Measurements from ENCODE around the gene PAPOLB. TPM values are rescaled to one million over a fixed set of nuclear protein-coding genes. Genes with fewer than 3 reads are reported as not detected.

The PAPOLB gene
- total and polyA plus RNA-seq, 4 donors: 0.16 to 1.5 (median 0.57) TPM

DNA sequence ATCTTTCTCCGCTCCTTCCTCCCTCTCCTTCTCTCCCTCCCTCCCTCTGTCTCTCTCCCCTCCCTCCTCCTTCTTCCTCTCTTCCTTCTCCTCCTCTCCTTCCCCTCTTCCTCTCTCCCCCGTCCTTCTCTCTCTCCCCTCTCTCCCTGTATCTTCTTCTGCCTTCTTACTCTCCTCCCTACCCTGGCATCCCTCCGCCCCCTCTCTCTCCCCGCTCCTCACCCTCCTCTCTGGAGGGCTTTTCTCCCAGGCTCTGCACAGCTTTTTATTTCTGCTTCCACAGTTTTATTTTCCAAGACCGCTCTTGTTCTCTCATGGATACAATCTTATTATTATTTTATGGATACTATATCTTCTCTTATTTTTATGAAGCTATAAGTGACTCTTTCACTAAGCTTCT, 53.8 kb downstream of the PAPOLB start:
- H3K36me3 ChIP-seq (ENCODE audit: control insufficient read depth, insufficient read depth, low read length): peaks cover 73% of the 10 kb centered on the region
- WGBS (ENCODE audit: insufficient coverage): 13% methylated on average over 4 of the region's 5 CpGs
- no peak overlapping the region for H3K4me3 ChIP-seq (ENCODE audit: low read depth, low read length)
- H3K27ac ChIP-seq (ENCODE audit: low read depth, low read length): peak overlapping the region; percentile 47
- H3K27me3 ChIP-seq (ENCODE audit: control insufficient read depth, insufficient read depth, low read length): no peaks in the 10 kb centered on the region
- peak in 4 of 6 donors; percentile 28 to 93 (median 40) for DNase-seq (ENCODE audit: low read depth in 4 of 6, low spot score in 6 of 6)
- no peaks in the 10 kb centered on the region for H3K9me3 ChIP-seq (ENCODE audit: control insufficient read depth, insufficient read depth, low read length)
- peaks cover 33% of the 10 kb centered on the region for H3K4me1 ChIP-seq (ENCODE audit: control insufficient read depth, insufficient read depth, low read length)

Small RNAs within 50 kb of the gene (small RNA-seq; reads per million reads assigned to genes)
- not detected for gene RF00019 (ENCODE audit: low replicate concordance)

Other genes with a start within 250 kb of the PAPOLB start
- 10 to 100 TPM; 17.0 to 20.7 TPM for gene FOXK1, start 179.7 kb downstream of the PAPOLB start, total RNA-seq
- gene FOXK1, start 179.7 kb downstream of the PAPOLB start, polyA plus RNA-seq (ENCODE audit: insufficient read length in 2 of 2): 10 to 100 TPM; 23.1 to 30.6 TPM
- gene AP5Z1, start 86.4 kb downstream of the PAPOLB start, total RNA-seq: 10 to 100 TPM; 11.5 to 18.3 TPM
- 10 to 100 TPM; 30.1 to 40.0 TPM for gene AP5Z1, start 86.4 kb downstream of the PAPOLB start, polyA plus RNA-seq (ENCODE audit: insufficient read length in 2 of 2)
- 1 to 10 TPM; 4.8 to 7.5 TPM for gene RADIL, start 21.7 kb upstream of the PAPOLB start, total RNA-seq
- gene RADIL, start 21.7 kb upstream of the PAPOLB start, polyA plus RNA-seq (ENCODE audit: insufficient read length in 2 of 2): 10 to 100 TPM; 18.9 to 23.7 TPM
- gene MMD2, start 97.2 kb upstream of the PAPOLB start, total RNA-seq: 10 to 100 TPM in 1 of 2 donors, 1 to 10 TPM in 1; 7.1 to 10.1 TPM
- gene MMD2, start 97.2 kb upstream of the PAPOLB start, polyA plus RNA-seq (ENCODE audit: insufficient read length in 2 of 2): 10 to 100 TPM; 43.6 to 58.2 TPM
- 10 to 100 TPM; 16.6 to 17.5 TPM for gene RBAK, start 183.8 kb upstream of the PAPOLB start, total RNA-seq
- 10 to 100 TPM; 11.4 to 16.2 TPM for gene RBAK, start 183.8 kb upstream of the PAPOLB start, polyA plus RNA-seq (ENCODE audit: insufficient read length in 2 of 2)

All from spinal cord (tissue), 10 donors.